ENCODE results near the gene RAB6C.
"Not testable (repeated sequence)": the region's sequence is repeated elsewhere in the genome, so short reads cannot be mapped to it uniquely, and the experiment has no call there.

GRCh38 chr2:129947712-129948111, 31.8 kb upstream of the RAB6C start:
- TF ChIP-seq CTCF (conservative IDR thresholded peaks at IDR 0.05; ENCODE audit: low read depth in 2 of 2); POLR2AphosphoS5 (IDR thresholded peaks at IDR 0.05; ENCODE audit: low read depth): not testable (repeated sequence)
